Mucosa of rectum (tissue), 2 donors: Measurements from ENCODE around the gene TESK2.

Experiments
- H3K27ac ChIP-seq, 2 donors: one replicate each; pipeline ENCODE4 v1.7.0; 2013; ENCODE audit warnings: inconsistent platforms in 2 of 2, low read depth in 2 of 2, low read length in 2 of 2
- H3K27me3 ChIP-seq, 2 donors: one replicate each; pipeline ENCODE4 v1.7.0; 2013; ENCODE audit warnings: low read length in 2 of 2; ENCODE audit not compliant: control insufficient read depth in 2 of 2, insufficient read depth in 2 of 2
- H3K36me3 ChIP-seq, 2 donors: one replicate each; pipeline ENCODE4 v1.7.0; 2013; ENCODE audit warnings: low read length in 2 of 2; ENCODE audit not compliant: control insufficient read depth in 2 of 2, insufficient read depth in 2 of 2
- H3K4me1 ChIP-seq, 2 donors: one replicate each; pipeline ENCODE4 v1.7.0; 2013; ENCODE audit warnings: low read length in 2 of 2, mild to moderate bottlenecking in 1 of 2; ENCODE audit not compliant: control insufficient read depth in 2 of 2, insufficient read depth in 2 of 2
- H3K4me3 ChIP-seq, 2 donors: one replicate each; pipeline ENCODE4 v1.7.0; 2013; ENCODE audit warnings: low read length in 2 of 2
- H3K9ac ChIP-seq, 2 donors: one replicate each; pipeline ENCODE4 v1.7.0; 2013; ENCODE audit warnings: low read length in 2 of 2, low read depth in 1 of 2, mild to moderate bottlenecking in 1 of 2
- H3K9me3 ChIP-seq, 2 donors: one replicate each; pipeline ENCODE4 v1.7.0; 2013; ENCODE audit warnings: low read length in 2 of 2; ENCODE audit not compliant: control insufficient read depth in 2 of 2
- donor health status: healthy.
- donor health status: Normal muscosa, but diverticular disease.

Gene TESK2

DNA sequence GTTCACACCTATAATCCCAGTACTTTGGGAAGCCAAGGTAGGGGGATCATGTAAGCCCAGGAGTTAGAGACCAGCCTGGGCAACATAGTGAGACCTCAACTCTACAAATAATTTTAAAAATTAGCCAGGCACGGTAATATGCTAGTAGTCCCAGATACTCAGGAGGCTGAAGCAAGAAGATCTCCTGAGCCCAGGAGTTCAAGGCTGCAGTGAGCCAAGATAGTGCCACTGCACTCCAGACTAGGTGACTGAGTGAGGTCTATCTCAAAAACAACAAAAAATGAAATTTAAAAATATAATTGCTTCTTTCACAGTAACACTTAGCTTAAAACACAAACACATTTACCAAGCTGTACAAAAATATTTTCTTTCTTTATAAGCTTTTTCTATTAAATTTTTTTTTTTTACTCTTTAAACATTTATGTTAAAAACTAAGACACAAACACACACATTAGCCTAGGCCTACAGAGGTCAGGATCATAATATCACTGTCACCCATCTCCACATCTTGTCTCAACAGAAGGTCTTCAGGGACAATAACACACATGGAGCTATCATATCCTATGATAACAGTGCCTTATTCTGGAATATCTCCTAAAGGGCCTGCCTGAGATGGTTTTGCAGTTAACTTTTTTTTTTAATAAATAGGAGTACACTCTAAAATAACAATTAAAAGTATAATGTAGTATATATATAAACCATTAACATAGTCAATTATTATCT, 43.9 kb downstream of the TESK2 start:
- no peak overlapping the region for H3K4me3 ChIP-seq
- no peaks in the 10 kb centered on the region for H3K27me3 ChIP-seq
- no peak overlapping the region for H3K9ac ChIP-seq
- H3K36me3 ChIP-seq, result no peaks in the 10 kb centered on the region
- H3K9me3 ChIP-seq, result no peaks in the 10 kb centered on the region
- H3K4me1 ChIP-seq, result no peaks in the 10 kb centered on the region
- H3K27ac ChIP-seq, result no peak overlapping the region

DNA sequence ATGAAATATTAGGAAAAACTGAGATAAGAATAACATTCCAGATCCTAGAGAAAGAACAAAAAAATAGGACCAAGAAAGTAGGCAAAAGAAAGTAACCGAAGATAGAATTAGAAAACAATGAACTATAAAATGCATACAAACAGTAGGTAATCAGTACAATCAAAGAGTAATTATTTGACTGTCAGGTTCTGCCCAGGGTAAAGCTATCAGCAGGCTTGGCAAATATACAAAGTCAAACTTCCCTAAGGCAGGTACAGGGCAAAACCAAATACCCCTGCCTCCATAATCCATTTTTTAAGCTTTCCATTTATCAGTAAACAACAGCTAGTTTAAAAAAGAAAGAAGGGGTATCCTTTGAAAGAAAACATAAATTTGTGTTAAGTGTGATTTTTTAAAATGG, 44.4 kb downstream of the TESK2 start:
- H3K36me3 ChIP-seq, result no peaks in the 10 kb centered on the region
- no peaks in the 10 kb centered on the region for H3K4me1 ChIP-seq
- no peaks in the 10 kb centered on the region for H3K9me3 ChIP-seq
- no peak overlapping the region for H3K9ac ChIP-seq
- H3K4me3 ChIP-seq, result no peak overlapping the region
- no peak overlapping the region for H3K27ac ChIP-seq
- no peaks in the 10 kb centered on the region for H3K27me3 ChIP-seq

DNA sequence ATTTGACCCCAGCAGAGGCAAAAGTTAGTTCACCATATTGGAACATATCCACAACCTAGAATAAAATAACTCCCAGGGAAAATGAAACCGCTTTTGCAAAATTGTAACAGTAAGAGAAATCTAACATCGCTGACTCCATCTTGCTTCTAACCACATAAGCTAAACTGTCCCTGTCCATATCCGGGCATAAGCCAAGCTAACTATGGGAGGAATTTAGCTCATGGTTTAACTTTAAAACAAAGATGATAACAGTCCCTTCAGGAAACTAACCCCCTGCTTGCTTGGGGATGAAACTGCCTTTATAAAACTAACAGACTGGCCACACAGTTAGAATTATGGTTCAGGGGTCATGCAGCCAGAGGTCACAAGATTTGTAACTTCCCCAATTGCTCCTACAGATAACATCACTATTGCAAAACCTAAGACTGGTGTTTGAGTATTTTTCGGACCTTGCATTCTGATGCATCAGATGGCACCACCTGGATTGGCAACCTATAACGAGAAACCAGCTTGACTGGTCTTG, 46.3 kb downstream of the TESK2 start:
- H3K4me1 ChIP-seq, result no peaks in the 10 kb centered on the region
- H3K27ac ChIP-seq, result no peak overlapping the region
- H3K9ac ChIP-seq, result no peak overlapping the region
- no peaks in the 10 kb centered on the region for H3K9me3 ChIP-seq
- H3K27me3 ChIP-seq, result no peaks in the 10 kb centered on the region
- H3K36me3 ChIP-seq, result no peaks in the 10 kb centered on the region
- H3K4me3 ChIP-seq, result no peak overlapping the region

DNA sequence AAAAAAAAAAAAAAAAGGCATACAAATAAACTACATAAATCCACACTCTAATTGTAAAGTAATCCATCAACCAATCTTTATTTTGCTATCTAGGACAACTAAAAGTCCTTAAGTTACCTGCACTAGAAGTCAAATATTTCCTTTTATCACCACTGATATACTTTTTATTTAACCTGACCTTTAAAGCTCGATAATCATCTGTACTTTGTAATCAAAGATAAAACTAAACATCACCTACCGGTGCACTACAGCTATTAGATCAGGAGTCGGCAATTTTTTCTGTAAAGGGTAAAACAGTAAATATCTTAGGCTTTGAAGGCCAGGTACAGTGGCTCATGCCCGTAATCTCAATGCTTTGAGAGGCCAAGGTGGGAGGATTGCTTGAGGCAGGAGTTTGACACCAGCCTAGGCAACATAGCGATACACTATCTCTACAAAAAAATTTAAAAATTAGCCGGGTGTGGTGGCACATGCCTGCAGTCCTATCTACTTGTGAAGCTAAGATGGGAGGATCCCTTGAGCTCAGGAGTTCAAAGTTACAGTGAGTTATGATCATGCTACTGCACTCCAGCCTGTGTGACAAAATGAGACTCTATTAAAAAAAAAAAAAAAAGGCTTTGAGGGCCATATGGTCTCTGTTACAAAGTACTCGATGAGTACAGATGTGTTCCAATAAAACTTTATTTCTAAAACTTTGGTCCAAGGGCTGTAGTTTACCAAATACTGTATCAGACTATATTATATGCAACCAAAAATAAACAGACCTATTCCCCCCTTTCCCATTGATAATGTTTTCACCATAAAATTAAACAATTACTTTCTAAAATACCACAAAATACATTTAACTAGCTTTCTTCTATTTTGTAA, 47.1 kb downstream of the TESK2 start:
- Histone ChIP-seq H3K27me3 (no peaks in the 10 kb centered on the region), H3K27ac (no peak overlapping the region), H3K4me1 (no peaks in the 10 kb centered on the region), H3K36me3 (no peaks in the 10 kb centered on the region), H3K9ac (no peak overlapping the region), H3K9me3 (no peaks in the 10 kb centered on the region), H3K4me3 (no peak overlapping the region)

DNA sequence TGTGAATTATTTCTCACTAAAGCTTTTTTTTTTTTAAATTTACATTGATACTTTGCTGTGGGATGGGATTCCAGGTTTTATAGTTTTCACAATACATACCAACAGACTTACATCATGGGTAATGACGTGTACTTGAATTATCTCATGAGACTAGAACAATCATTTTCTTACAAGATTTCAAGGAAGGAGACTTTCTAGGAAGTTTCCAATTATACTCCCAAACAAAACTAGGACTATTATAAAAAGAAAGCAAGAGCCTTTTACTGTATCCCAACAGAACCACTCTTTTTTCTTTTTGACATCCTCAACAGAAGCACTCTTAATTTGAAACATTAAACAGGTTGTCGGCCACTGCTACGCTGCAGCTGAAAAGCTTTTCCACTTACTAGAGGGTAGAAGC, 48.7 kb downstream of the TESK2 start:
- Histone ChIP-seq H3K27ac (no peak overlapping the region), H3K4me1 (no peaks in the 10 kb centered on the region), H3K36me3 (no peaks in the 10 kb centered on the region), H3K27me3 (no peaks in the 10 kb centered on the region), H3K9me3 (no peaks in the 10 kb centered on the region), H3K4me3 (no peak overlapping the region), H3K9ac (no peak overlapping the region)

DNA sequence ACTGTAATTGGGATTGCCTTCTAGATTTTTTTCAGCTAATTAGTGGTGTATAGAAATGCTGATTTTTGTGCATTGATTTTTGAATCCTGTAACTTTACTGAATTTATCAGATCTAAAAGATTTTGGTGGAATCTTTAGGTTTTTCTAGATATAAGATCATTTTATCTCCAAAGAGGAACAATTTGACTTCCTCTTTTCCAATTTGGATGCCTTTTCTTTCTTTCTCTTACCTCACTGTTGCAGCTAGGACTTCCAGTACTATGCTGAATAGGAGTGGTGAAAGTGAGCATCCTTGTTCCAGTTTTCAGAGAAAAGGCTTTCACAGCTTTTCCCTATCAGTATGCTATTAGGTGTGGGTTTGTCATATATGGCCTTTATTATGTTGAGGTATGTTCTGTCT, 53.6 kb downstream of the TESK2 start:
- Histone ChIP-seq H3K27me3 (no peaks in the 10 kb centered on the region), H3K9ac (no peak overlapping the region), H3K4me3 (no peak overlapping the region), H3K4me1 (no peaks in the 10 kb centered on the region), H3K27ac (no peak overlapping the region), H3K9me3 (no peaks in the 10 kb centered on the region), H3K36me3 (no peaks in the 10 kb centered on the region)

DNA sequence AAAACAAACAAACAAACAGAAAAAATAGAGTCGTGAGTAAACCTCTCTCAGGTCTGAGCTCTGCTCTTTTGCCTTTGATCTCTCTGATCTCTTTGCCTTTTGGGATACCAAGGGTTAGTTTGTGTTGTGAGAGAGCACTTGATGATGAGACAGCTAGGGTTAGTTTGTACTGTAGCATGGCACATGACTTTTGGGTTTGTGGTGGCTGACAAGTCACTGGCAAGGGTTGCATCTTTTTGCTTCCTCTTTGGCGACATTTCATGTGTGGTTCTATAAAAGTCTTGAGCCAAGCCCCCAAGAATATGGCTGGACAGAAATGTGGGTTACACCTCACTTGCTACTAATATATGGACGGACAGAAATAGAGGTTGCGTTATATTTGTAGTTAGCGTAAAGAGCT, 60.5 kb downstream of the TESK2 start:
- H3K9ac ChIP-seq, result no peak overlapping the region
- H3K36me3 ChIP-seq, result no peaks in the 10 kb centered on the region
- H3K9me3 ChIP-seq, result no peaks in the 10 kb centered on the region
- H3K4me3 ChIP-seq, result no peak overlapping the region
- H3K27me3 ChIP-seq, result no peaks in the 10 kb centered on the region
- H3K4me1 ChIP-seq, result no peaks in the 10 kb centered on the region
- H3K27ac ChIP-seq, result no peak overlapping the region

DNA sequence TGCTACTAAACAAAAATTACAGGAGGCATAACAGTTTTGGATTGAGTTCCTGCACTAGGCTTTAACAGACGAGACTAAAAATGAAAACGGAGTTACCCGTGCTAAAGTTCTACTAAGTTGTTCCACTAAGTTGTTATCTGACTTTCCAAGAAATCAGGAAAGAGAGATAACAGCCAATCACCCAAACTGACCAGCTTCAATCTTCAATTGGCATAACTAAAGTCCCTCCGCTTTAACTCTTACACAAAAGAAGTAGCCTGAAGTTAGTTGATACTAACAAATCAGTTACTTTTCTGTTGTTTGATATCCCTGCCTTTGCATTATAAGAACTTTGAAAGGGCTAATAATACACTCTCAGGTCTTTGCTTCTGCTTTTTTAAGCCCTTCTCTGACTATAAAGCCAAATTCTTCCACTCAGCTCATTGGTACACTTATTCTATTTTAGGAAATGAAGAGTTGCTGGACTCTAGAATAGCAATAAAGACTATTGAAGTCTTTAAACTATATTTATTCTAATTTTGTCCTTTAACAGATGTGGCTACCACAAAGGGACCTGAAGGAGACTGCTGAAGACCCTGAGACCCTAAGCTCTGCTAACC, 61.3 kb downstream of the TESK2 start:
- Histone ChIP-seq H3K9ac (no peak overlapping the region), H3K27ac (no peak overlapping the region), H3K4me1 (no peaks in the 10 kb centered on the region), H3K4me3 (no peak overlapping the region), H3K9me3 (no peaks in the 10 kb centered on the region), H3K27me3 (no peaks in the 10 kb centered on the region), H3K36me3 (no peaks in the 10 kb centered on the region)

DNA sequence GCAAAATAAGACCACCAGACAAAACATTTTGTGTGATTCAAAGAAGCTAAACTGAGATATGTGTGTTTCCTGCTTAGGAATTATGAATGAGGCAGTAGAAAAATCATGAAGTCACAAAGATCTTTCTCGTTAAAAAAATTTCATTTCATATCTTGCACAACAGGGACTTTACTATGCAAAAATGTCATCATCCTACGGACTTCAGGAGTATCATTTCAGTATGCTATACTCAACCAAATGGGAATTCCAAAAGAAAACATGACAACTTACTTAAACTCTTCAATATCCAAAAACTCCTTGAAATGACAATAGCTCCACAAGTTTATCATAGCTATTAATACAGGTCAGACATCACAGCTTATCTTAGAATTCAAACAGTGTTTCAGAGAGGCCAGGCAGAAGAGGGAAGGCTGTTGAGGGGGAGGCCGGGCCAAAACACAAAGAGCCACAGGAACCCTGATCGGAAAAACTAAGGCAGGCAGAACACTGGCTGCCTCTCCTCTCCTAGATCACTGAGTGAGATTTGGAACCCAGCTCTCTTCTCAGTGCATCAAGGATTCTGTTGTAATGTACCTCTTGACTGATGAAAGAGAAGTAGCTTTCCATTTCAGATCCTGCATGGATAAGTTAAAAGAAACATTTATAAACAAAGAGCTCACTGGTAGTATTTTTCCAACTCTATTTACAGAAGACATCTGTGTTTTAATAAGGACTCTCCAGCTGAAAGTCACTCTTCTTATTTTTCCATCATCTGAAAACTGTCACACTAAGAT, 66.9 kb downstream of the TESK2 start:
- Histone ChIP-seq H3K9ac (no peak overlapping the region), H3K36me3 (no peaks in the 10 kb centered on the region), H3K9me3 (no peaks in the 10 kb centered on the region), H3K27ac (no peak overlapping the region), H3K27me3 (no peaks in the 10 kb centered on the region), H3K4me1 (no peaks in the 10 kb centered on the region), H3K4me3 (no peak overlapping the region)
